ENCODE data around the gene PAX9.

GRCh38 chr14:36717363-36717762 is 55.7 kb downstream of the PAX9 start:
- no peak for TF ChIP-seq EZH2 (IDR thresholded peaks at IDR 0.05; ENCODE audit: borderline replicate concordance, low read length)
- TF ChIP-seq CTCF (conservative IDR thresholded peaks at IDR 0.05 in 1 of 2, IDR thresholded peaks at IDR 0.05 in 1 of 2; ENCODE audit: extremely low read depth in 1 of 2, insufficient read depth in 1 of 2, low read depth in 1 of 2, low read length in 2 of 2) = no peak
